WI38 (cell line): ENCODE data around the gene RNF224.
"Not testable (repeated sequence)": the region's sequence is repeated elsewhere in the genome, so short reads cannot be mapped to it uniquely, and the experiment has no call there.

Experiments used
- H3K4me3 ChIP-seq: 2 replicates; pipeline ENCODE4 v1.5.1; 2011; ENCODE audit warnings: low read depth, mild to moderate bottlenecking, control low read depth, low read length
- TF ChIP-seq, protein P1 (sequence below): IDR thresholded peaks from 2 replicates; pipeline ENCODE4 v1.5.1; 2012; ENCODE audit warnings: low read depth, mild to moderate bottlenecking, control low read depth, low read length

Gene RNF224

GRCh38 chr9:137262173-137262908 lies 35.0 kb downstream of the RNF224 start:
- TF ChIP-seq, protein P1, sequence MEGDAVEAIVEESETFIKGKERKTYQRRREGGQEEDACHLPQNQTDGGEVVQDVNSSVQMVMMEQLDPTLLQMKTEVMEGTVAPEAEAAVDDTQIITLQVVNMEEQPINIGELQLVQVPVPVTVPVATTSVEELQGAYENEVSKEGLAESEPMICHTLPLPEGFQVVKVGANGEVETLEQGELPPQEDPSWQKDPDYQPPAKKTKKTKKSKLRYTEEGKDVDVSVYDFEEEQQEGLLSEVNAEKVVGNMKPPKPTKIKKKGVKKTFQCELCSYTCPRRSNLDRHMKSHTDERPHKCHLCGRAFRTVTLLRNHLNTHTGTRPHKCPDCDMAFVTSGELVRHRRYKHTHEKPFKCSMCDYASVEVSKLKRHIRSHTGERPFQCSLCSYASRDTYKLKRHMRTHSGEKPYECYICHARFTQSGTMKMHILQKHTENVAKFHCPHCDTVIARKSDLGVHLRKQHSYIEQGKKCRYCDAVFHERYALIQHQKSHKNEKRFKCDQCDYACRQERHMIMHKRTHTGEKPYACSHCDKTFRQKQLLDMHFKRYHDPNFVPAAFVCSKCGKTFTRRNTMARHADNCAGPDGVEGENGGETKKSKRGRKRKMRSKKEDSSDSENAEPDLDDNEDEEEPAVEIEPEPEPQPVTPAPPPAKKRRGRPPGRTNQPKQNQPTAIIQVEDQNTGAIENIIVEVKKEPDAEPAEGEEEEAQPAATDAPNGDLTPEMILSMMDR = peak; percentile 24; the same call in 1 of the 2 replicates

GRCh38 chr9:137262909-137263285 lies 35.6 kb downstream of the RNF224 start:
- TF ChIP-seq, protein P1 = no peak; the same call in 1 of the 2 replicates
- H3K4me3 ChIP-seq = no peak overlapping the region

More at GRCh38 chr9:137262173-137262908, 35.0 kb downstream of the RNF224 start:
- H3K4me3 ChIP-seq = not testable (repeated sequence)

DNA sequence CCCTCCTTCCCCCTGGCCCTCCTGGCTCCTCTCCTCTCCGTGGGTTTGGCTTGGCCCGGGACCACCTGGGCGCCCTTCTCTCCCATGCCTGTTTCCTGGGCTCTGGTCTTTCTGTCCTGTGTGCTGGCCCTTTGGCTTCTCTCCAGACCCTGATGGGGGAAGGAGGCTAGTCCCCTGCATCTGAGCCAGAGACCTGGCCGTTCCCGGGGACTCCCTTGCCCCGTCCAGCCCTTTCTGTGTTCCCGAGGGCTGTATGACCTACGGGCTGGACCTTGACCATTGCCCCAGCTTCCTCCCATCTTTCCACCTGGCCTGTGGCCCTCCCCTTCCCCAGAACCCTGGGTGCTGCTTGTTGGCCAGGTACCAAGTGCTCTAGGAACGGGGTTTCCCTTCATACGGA lies 36.2 kb downstream of the RNF224 start:
- H3K4me3 ChIP-seq = no peak overlapping the region
- TF ChIP-seq, protein P1 = no peak

GRCh38 chr9:137264067-137264466 lies 36.8 kb downstream of the RNF224 start:
- H3K4me3 ChIP-seq = no peak overlapping the region
- TF ChIP-seq, protein P1 = no peak

- TF ChIP-seq, protein P1 = no peak
- no peak overlapping the region for H3K4me3 ChIP-seq
Observed at GRCh38 chr9:137265496-137266161, 38.3 kb downstream of the RNF224 start.

GRCh38 chr9:137266162-137266527 lies 38.8 kb downstream of the RNF224 start:
- H3K4me3 ChIP-seq = no peak overlapping the region
- TF ChIP-seq, protein P1 = no peak
